Measurements from ENCODE around the gene KCNJ5. TPM values are rescaled to one million over a fixed set of nuclear protein-coding genes. Genes with fewer than 3 reads are reported as not detected.

KCNJ5 gene
- total and polyA plus RNA-seq, 7 experiments from 2014 or later = 0.11 to 0.24 (median 0.17) TPM; not detected in 4

DNA sequence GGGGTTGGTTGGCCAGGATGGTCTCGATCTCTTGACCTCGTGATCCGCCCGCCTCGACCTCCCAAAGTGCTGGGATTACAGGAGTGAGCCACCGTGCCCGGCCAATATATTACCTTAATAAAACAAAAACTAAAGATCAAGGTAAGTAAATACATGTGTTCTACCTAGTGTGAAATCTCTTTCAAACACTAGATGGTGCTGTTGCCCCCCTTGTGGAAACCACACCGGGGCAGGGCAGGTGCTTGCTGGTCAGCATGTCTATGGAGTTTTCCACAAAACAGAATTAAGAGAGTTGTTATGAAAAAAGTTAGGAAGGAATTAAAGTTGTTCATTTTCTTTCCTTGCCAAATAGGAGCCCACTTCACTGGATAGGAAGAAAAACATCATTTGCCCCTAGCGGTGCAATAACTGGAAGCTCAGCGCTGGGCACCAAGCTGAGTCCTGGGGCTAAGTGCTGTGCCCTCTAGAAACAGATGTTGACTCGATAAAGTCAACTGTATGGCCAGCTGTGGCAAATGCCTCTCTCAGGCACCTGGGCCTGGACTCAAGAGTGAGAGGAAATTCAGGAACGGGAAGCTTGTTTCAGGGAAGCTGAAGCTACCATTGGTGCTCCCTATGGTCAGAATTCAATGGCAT, 6.3 kb upstream of the KCNJ5 start:
- DNase-seq (peak in 8 of 9 donors; percentile 41 to 69 (median 60)), ATAC-seq (peak; percentile 79)
- Histone ChIP-seq H3K36me3 (ENCODE audit: control insufficient read depth in 2 of 3, insufficient read depth in 3 of 3, low read length in 3 of 3) (no peaks in the 10 kb centered on the region), H3K9me3 (ENCODE audit: control insufficient read depth in 2 of 3, low read length in 3 of 3) (no peaks in the 10 kb centered on the region), H3K27me3 (ENCODE audit: control insufficient read depth in 2 of 2, insufficient read depth in 2 of 2, low read length in 2 of 2) (peaks cover 7 to 9% of the 10 kb centered on the region in 2 donors), H3K4me3 (ENCODE audit: low read length) (no peak overlapping the region), H3K4me1 (ENCODE audit: control insufficient read depth in 2 of 2, insufficient read depth in 2 of 2, low read length in 2 of 2) (no peaks in the 10 kb centered on the region), H3K27ac (ENCODE audit: low read depth, low read length) (no peak overlapping the region)
- Mint-ChIP-seq H3K9me3 (peaks cover 0 to 1% (median 0%) of the 10 kb centered on the region in 11 donors), H3K27me3 (peaks cover 54 to 78% (median 73%) of the 10 kb centered on the region in 5 donors), H3K4me1 (peaks cover 0 to 8% (median 3%) of the 10 kb centered on the region in 7 donors), H3K36me3 (peaks cover 0 to 8% (median 0%) of the 10 kb centered on the region in 5 donors), H3K27ac (no peak overlapping the region), H3K4me3 (no peak overlapping the region)
- POLR2A ChIA-PET = interaction anchor here (0.9 kb wide), 1 partner anchor 21 kb away, joined by 4 read pairs; no protein-coding TSS in a partner anchor
- CTCF ChIA-PET = interaction anchor here (0.7 to 4.4 kb wide), 11 partner anchors 9 to 717 kb away, joined by 3 to 64 read pairs (median 4); no protein-coding TSS in a partner anchor
- intact Hi-C loops (cut with micrococcal nuclease) = loop anchor here (1.0 to 10.0 kb wide), 7 partner anchors 21 to 810 kb away; no protein-coding TSS in a partner anchor

DNA sequence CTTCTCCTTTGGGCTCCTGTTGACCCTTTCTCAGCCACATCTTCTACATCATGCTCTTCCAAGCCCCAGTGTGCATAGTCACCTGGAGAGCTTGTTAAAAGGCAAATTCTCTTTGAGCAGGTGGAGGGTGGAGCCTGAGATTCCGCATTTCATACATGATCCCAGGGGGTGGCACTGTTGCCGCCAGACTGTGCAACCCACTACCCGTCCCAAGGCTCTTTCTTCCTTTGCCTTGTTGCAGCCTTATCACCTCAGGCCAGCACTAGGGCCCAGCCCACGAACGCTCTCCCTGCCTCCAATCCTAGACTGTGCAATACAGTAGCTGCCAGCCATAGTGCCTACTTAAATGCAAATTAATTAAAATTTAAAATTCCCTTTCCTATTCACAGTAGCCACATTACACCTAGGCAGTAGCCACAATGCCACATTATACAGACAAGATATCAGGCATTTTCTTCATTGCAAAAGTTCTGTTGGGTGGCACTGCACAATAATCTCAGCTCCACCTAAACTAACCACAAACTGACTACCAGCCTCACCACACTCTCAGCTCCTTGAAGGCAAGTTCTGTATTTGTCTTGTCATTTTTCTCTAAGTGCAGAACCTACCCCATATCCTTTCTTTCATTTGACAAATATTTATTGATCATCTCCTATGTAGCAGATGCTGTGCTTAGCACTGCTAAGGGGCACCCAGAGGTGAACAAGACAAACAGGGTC, 4.6 kb upstream of the KCNJ5 start:
- intact Hi-C loops (cut with micrococcal nuclease) = loop anchor here (1.0 to 10.0 kb wide), 2 partner anchors 20 to 808 kb away; no protein-coding TSS in a partner anchor
- Histone ChIP-seq H3K4me3 (ENCODE audit: low read length) (no peak overlapping the region), H3K9me3 (ENCODE audit: control insufficient read depth in 2 of 3, low read length in 3 of 3) (no peaks in the 10 kb centered on the region), H3K4me1 (ENCODE audit: control insufficient read depth in 2 of 2, insufficient read depth in 2 of 2, low read length in 2 of 2) (no peaks in the 10 kb centered on the region), H3K27ac (ENCODE audit: low read depth, low read length) (no peak overlapping the region), H3K27me3 (ENCODE audit: control insufficient read depth in 2 of 2, insufficient read depth in 2 of 2, low read length in 2 of 2) (peaks cover 5 to 15% of the 10 kb centered on the region in 2 donors), H3K36me3 (ENCODE audit: control insufficient read depth in 2 of 3, insufficient read depth in 3 of 3, low read length in 3 of 3) (no peaks in the 10 kb centered on the region)
- ChIA-PET POLR2A (no interaction called here), CTCF (interaction anchor here (1.3 to 4.4 kb wide), 5 partner anchors 7 to 68 kb away, joined by 3 to 64 read pairs (median 8); no protein-coding TSS in a partner anchor)
- ATAC-seq (peak; percentile 21), DNase-seq (no peak)
- Mint-ChIP-seq H3K27me3 (peaks cover 62 to 81% (median 79%) of the 10 kb centered on the region in 5 donors), H3K27ac (peak overlapping the region in 1 of 9 donors; percentile 5), H3K4me3 (no peak overlapping the region), H3K9me3 (peaks cover 0 to 4% (median 0%) of the 10 kb centered on the region in 11 donors), H3K36me3 (peaks cover 0 to 8% (median 0%) of the 10 kb centered on the region in 5 donors), H3K4me1 (peaks cover 5 to 16% (median 9%) of the 10 kb centered on the region in 7 donors)

DNA sequence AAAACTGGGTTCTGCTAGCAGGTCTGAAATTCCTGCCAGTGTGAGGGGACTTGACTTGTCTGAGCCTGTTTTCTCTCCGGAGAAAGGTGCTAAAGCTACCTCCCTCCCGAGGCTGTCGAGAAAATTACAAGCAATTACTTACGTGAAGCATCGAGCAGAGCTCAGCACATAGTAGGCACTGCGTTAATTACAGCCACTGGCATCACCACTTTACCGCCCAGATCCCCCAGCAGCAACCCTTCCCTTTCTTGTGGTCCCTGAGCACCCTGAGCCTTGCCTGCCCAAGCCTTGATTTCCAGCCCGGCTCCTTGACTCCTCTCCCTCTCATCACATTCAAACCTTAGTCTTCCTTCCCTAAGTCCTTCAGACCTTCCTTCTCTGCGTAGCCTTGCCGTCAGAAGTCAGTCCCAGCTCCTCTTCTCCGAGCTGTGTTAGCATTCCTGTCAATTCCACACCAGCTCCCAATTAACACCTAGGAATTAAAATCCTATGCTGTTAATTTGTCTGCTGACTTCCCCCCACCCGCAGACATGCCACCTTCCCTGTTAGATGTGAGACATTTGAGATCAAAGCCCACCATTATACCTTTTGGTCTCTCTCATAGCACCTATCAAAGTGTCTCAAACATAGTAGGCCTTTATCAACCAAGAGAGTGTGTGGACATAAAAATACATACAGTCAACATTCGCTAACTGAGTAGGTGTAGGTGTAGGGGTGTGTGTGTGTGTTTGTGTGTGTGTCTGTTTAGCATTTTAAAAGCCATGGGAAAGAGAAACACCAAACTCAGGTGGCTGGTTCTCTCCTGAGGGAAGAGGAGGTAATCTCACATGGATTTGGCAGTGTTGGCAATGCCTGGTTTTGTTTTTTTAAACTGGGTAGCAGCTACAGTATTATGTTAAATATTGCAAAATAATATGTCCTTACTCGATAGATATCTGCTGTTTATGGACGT, 2.8 kb upstream of the KCNJ5 start:
- H3K4me3 ChIP-seq (ENCODE audit: low read length) = no peak overlapping the region
- H3K4me1 Mint-ChIP-seq = peaks cover 5 to 20% (median 11%) of the 10 kb centered on the region in 7 donors
- peaks cover 67 to 78% (median 75%) of the 10 kb centered on the region in 5 donors for H3K27me3 Mint-ChIP-seq
- no peak overlapping the region for H3K4me3 Mint-ChIP-seq
- no peak overlapping the region for H3K27ac ChIP-seq (ENCODE audit: low read depth, low read length)
- H3K27ac Mint-ChIP-seq = no peak overlapping the region
- H3K36me3 Mint-ChIP-seq = peaks cover 0 to 8% (median 0%) of the 10 kb centered on the region in 5 donors
- no peaks in the 10 kb centered on the region for H3K36me3 ChIP-seq (ENCODE audit: control insufficient read depth in 2 of 3, insufficient read depth in 3 of 3, low read length in 3 of 3)
- ATAC-seq (no peak), DNase-seq (no peak)
- no peaks in the 10 kb centered on the region for H3K9me3 ChIP-seq (ENCODE audit: control insufficient read depth in 2 of 3, low read length in 3 of 3)
- peaks cover 0 to 4% (median 0%) of the 10 kb centered on the region in 11 donors for H3K9me3 Mint-ChIP-seq
- H3K27me3 ChIP-seq (ENCODE audit: control insufficient read depth in 2 of 2, insufficient read depth in 2 of 2, low read length in 2 of 2) = peaks cover 5 to 15% of the 10 kb centered on the region in 2 donors
- intact Hi-C loops (cut with micrococcal nuclease) = loop anchor here in 1 of 2 donors (10.0 kb wide), 1 partner anchor 806 kb away; no protein-coding TSS in a partner anchor
- H3K4me1 ChIP-seq (ENCODE audit: control insufficient read depth in 2 of 2, insufficient read depth in 2 of 2, low read length in 2 of 2) = no peaks in the 10 kb centered on the region
- ChIA-PET CTCF (interaction anchor here (0.6 to 1.2 kb wide), 5 partner anchors 11 to 68 kb away, joined by 3 to 6 read pairs (median 3); no protein-coding TSS in a partner anchor), POLR2A (no interaction called here)

DNA sequence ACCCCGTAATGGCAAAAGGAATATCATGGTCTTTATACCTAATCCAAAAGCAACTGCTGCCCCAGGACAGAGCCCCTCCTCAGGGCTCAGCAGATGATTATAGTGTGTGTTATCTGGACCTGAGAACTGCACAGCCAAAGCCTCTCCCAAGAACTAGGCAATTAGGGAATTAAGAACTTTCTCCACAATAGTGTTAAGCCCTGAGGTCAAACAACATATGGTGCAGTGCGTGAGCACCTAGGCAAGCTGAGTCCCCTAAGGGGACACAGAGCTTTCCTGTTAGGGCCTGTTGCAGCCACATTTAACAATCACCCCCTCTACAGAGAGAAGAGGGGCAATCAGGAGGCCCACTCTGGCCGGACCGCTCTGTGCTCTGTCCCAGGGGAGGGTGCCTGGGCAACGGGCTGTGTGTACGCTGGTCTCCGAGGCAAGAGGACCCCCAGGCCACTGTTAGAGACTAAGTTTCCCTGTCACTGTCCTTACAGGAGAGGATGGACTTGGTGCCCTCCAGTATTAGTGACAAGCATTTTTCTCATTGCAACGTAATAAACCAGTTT, 1.4 kb upstream of the KCNJ5 start:
- Mint-ChIP-seq H3K4me1 (peaks cover 5 to 24% (median 10%) of the 10 kb centered on the region in 7 donors), H3K36me3 (peaks cover 0 to 8% (median 0%) of the 10 kb centered on the region in 5 donors), H3K27me3 (peaks cover 57 to 75% (median 74%) of the 10 kb centered on the region in 5 donors), H3K27ac (no peak overlapping the region), H3K4me3 (peak overlapping the region in 6 of 10 donors; percentile 11 to 90 (median 63)), H3K9me3 (peaks cover 0 to 4% (median 0%) of the 10 kb centered on the region in 11 donors)
- Histone ChIP-seq H3K27ac (ENCODE audit: low read depth, low read length) (no peak overlapping the region), H3K36me3 (ENCODE audit: control insufficient read depth in 2 of 3, insufficient read depth in 3 of 3, low read length in 3 of 3) (no peaks in the 10 kb centered on the region), H3K9me3 (ENCODE audit: control insufficient read depth in 2 of 3, low read length in 3 of 3) (no peaks in the 10 kb centered on the region), H3K4me1 (ENCODE audit: control insufficient read depth in 2 of 2, insufficient read depth in 2 of 2, low read length in 2 of 2) (no peaks in the 10 kb centered on the region), H3K4me3 (ENCODE audit: low read length) (no peak overlapping the region), H3K27me3 (ENCODE audit: control insufficient read depth in 2 of 2, insufficient read depth in 2 of 2, low read length in 2 of 2) (peaks cover 5 to 15% of the 10 kb centered on the region in 2 donors)
- ChIA-PET POLR2A (no interaction called here), CTCF (no interaction called here)
- intact Hi-C loops (cut with micrococcal nuclease) = loop anchor here in 1 of 2 donors (10.0 kb wide), 1 partner anchor 805 kb away; no protein-coding TSS in a partner anchor
- ATAC-seq (no peak), DNase-seq (no peak)

DNA sequence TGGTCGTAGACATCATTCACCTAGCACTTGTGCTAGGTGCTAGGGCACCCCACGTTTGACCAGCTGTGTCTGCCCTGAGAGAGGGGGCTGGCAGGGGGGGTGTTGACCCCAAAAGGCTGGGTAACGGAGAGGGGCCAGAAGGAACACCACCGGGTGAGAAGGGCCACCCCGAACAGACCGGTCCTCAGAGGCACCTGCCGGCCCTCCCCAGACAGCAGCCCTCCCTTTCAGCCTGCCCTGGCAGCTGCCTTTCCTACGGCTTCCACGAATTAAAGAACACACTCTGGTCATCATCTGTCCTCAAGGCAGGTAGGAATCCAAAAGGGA, 977 bp upstream of the KCNJ5 start:
- ATAC-seq (no peak), DNase-seq (no peak)
- H3K27ac ChIP-seq (ENCODE audit: low read depth, low read length) = no peak overlapping the region
- H3K9me3 ChIP-seq (ENCODE audit: control insufficient read depth in 2 of 3, low read length in 3 of 3) = no peaks in the 10 kb centered on the region
- Mint-ChIP-seq H3K27me3 (peaks cover 54 to 75% (median 71%) of the 10 kb centered on the region in 5 donors), H3K4me3 (peak overlapping the region in 7 of 10 donors; percentile 11 to 90 (median 84)), H3K36me3 (peaks cover 0 to 8% (median 0%) of the 10 kb centered on the region in 5 donors), H3K4me1 (peaks cover 5 to 24% (median 9%) of the 10 kb centered on the region in 7 donors), H3K9me3 (peaks cover 0 to 4% (median 0%) of the 10 kb centered on the region in 11 donors), H3K27ac (no peak overlapping the region)
- ChIA-PET CTCF (no interaction called here), POLR2A (no interaction called here)
- peaks cover 5 to 15% of the 10 kb centered on the region in 2 donors for H3K27me3 ChIP-seq (ENCODE audit: control insufficient read depth in 2 of 2, insufficient read depth in 2 of 2, low read length in 2 of 2)
- H3K36me3 ChIP-seq (ENCODE audit: control insufficient read depth in 2 of 3, insufficient read depth in 3 of 3, low read length in 3 of 3) = no peaks in the 10 kb centered on the region
- intact Hi-C loops (cut with micrococcal nuclease) = no loop called here
- H3K4me1 ChIP-seq (ENCODE audit: control insufficient read depth in 2 of 2, insufficient read depth in 2 of 2, low read length in 2 of 2) = no peaks in the 10 kb centered on the region
- H3K4me3 ChIP-seq (ENCODE audit: low read length) = peak overlapping the region; percentile 52
